SK-N-SH (cell line): ENCODE measurements around the gene ASMTL.
"Not testable (repeated sequence)": the region's sequence is repeated elsewhere in the genome, so short reads cannot be mapped to it uniquely, and the experiment has no call there.

ENCODE experiments used
- CTCF ChIP-seq: fragments of 200-600 bp; sonication (generic); IDR thresholded peaks from 2 replicates; pipeline ENCODE4 v1.6.1; 2017; ENCODE audit warnings: antibody characterized with exemption, mild to moderate bottlenecking, moderate library complexity
- ELF1 ChIP-seq: IDR thresholded peaks from 2 replicates; pipeline ENCODE4 v1.4.0; 2012
- EZH2phosphoT487 ChIP-seq: fragments of 200-600 bp; sonication (generic); IDR thresholded peaks from 2 replicates; pipeline ENCODE4 v1.6.1; 2017; ENCODE audit warnings: low read depth, mixed run types, mild to moderate bottlenecking, antibody characterized with exemption, moderate library complexity, borderline replicate concordance
- RCOR1 ChIP-seq: fragments of 150-350 bp; IDR thresholded peaks from 2 replicates; pipeline ENCODE4 v1.6.1; 2017; ENCODE audit warnings: antibody characterized with exemption, low read length

GRCh38 chrX:1405769-1406168, 46.9 kb downstream of the ASMTL start:
- TF ChIP-seq CTCF, RCOR1, ELF1, EZH2phosphoT487: not testable (repeated sequence)
